GM19240 (cell line): ENCODE data around the gene EPS8L1.

Experiments used
- DNase-seq: peaks from one replicate; pipeline ENCODE4 v3.0.0; 2011; ENCODE audit warnings: low spot score; ENCODE audit not compliant: insufficient read length

EPS8L1 gene

GRCh38 chr19:55080121-55080967 is 4.7 kb downstream of the EPS8L1 start:
- DNase-seq, result no peak

GRCh38 chr19:55080968-55081769 is 5.5 kb downstream of the EPS8L1 start:
- DNase-seq, result peak; percentile 79

DNA sequence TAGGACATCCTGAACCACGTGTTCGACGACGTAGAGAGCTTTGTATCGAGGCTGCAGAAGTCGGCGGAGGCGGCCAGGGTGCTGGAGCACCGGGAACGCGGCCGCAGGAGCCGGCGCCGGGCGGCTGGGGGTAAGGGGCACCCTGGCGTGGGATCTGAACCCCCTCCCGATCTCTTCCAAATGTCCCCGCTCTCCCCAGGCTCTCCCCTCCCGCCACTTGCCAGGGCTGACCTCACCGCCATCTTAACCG is 6.0 kb downstream of the EPS8L1 start:
- no peak for DNase-seq

DNA sequence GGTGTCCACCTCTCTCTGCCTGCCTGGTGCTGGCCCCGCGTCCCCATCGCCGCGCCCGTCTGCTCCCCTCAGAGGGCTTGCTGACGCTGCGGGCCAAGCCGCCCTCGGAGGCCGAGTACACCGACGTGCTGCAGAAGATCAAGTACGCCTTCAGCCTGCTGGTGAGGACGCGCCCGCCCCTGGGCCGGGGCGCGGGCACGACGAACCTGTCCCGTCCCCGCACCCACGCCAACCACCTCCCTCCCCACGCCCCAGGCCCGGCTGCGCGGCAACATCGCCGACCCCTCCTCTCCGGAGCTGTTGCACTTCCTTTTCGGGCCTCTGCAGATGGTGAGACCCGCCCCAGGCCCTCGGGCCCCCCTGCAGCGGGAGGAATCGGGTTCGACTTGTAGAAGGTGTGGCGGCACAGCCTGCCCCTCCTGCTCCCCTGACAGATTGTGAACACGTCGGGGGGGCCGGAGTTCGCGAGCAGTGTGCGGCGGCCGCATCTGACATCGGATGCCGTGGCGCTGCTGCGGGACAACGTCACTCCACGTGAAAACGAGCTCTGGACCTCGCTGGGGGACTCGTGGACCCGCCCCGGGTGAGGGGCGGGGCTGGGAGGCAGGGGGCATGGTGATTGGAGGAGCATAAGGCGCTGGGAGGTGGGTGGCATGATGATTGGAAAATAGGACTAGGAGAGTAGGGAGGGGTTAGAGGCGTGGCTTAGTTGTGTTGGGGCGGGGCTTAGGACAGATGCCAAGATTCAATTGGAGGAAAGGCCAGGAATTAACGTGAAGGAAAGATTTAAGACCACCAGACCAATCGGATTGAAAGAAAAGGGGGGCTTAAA is 6.6 kb downstream of the EPS8L1 start:
- DNase-seq, result peak; percentile 0

DNA sequence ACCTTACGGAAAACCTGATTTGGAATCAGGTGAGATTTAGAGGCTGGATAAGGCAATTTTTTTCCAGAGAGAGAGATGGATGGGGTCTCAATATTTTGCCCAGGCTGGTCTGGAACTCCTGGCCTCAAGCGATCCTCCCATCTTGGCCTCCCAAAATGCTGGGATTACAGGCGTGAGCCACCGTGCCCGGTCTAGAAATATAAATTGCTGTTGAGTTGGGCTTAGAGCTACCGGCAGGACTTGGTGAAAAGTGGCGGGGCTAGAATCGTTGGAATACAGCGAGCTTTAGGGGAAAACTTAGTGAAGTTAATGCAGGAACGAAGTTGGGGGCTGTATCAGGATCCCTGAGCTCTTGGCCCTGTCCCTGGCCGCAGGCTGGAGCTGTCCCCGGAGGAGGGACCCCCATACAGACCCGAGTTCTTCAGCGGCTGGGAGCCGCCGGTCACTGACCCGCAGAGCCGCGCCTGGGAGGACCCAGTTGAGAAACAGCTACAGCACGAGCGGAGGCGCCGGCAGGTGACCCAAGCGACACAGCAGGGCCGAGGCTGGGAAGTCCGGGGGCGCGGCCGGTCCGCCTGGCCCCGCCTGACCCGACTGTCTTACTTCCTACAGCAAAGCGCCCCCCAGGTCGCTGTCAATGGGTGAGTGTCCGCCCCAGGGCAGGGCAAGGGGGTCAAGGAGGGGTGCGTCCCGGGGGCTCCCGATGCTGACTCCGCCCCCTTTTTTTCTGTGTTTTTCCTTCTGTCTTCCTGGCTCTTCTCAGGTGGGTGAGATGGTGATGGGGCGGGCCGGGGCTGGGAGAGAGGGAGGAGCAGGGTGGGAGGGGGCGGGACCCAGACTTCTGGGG is 7.6 kb downstream of the EPS8L1 start:
- peak; percentile 0 for DNase-seq

DNA sequence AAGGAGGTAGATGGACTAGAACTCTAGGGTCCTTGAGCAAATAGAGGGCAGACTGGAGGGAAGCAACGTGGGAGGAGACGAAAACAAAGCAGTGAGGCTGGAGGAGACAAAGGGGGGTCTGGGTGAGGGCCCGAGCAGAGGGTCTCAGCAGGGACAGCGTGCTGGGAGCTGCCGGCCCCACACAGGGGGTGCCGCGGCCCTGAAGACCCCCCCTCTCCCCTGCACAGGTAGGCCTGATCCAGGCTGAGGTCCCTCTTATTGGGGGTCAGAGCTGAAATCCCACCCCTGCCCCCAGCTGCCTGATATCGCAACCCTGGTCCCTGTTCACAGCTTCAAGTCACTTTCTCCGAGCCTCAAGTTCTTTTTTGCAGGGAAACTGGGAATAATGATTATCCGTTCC is 8.7 kb downstream of the EPS8L1 start:
- peak; percentile 0 for DNase-seq

- DNase-seq, result peak; percentile 4
These were observed 10.4 kb downstream of the EPS8L1 start for GRCh38 chr19:55085923-55086715.

DNA sequence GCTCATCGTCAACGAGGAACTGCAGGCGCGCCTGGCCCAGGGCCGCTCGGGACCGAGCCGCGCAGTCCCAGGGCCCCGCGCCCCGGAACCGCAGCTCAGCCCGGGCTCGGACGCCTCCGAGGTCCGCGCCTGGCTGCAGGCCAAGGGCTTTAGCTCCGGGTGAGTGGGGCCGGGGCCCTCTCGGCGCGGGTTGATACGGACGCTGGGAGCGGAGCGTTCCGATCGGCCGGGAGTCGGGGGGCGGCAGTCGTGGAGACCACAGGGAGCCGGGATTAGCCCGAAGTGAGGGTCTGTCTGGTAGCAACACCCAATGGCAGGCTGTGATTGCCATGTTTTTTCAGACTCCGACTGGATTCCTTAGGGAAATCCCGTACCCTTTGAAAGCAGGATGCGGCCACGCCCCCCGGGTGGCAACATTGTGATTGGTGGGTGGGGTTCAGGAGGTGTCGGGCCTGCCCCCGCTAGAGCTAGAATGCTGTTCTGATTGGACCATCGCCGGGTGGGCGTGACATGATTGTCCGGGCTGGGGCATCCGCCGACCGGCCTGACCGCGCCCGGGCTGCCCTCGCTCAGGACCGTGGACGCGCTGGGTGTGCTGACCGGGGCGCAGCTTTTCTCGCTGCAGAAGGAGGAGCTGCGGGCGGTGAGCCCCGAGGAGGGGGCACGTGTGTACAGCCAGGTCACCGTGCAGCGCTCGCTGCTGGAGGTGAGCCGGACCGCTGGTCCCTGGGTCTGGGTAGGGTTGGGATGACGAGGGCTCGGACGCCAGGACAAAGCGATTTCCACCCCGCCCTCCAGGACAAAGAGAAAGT is 11.3 kb downstream of the EPS8L1 start:
- peak; percentile 8 for DNase-seq

GRCh38 chr19:55087542-55087901 is 11.9 kb downstream of the EPS8L1 start:
- DNase-seq, result no peak

- no peak for DNase-seq
These were observed 12.4 kb downstream of the EPS8L1 start for GRCh38 chr19:55088021-55088451.

DNA sequence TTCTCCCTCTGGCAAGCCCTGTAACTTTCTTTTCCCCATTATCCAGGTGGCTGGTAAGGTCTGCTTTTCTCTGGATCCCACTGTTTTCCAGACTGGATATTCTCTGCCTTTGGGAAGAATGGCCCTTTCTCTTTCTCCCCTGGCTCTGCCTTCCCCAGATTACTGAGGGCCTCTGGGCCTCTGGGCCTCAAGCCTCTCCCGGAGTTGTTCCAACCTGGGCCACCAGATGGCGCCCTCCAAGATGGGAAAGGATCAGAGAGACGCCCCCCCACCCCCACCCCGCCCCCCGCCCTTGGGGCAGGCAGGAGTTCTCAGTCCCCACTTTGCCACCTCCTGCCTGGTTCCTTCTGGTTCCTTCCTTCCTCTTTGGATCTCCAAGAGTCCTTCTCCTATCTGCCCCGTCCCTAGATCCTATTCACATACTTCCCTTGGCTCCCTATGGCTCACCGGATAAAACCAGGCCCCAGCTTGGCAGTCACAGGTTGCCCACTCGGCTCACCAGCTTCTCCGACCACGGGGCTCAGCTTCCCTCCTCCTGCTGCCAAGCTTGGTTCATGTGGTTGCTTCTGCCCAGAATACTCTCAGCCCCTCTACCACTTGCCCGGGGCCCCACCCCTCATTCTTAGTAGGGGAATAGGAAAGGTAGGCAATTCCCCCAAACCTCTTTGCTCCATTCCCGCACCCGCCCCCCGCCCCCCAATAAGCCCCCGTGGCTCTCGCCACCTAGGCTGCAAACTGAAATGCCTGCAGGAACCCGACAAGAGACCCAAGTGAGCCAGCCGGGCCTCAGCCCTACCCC is 13.1 kb downstream of the EPS8L1 start:
- peak; percentile 84 for DNase-seq

DNA sequence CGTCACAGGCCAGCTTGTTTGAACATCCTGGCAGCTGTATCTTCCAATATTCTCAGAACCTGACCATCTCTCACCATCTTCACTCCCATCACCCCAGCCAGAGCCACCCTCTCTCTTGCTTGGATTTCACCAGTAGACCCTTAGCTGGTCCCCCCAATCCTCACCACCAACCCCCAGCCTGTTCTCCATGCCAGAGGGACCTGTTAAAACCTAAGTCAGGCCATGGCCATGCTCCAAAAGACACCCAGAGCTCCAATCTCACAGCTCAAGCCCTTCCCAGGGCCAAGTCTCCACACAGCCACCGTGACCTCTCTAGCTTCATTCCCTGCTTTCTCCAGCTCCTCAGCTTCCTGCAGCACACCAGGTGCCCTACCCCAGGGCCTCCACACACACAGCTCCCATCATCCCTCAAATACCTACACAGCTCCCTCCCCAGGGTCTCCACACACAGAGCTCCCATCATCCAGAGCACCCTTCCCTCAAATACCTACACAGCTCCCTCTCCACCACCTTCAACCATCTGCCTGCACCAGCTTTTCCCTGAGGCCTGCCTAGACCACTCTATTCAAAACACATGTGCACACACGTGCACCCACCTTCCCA is 13.8 kb downstream of the EPS8L1 start:
- no peak for DNase-seq

GRCh38 chr19:55090564-55090963 is 14.9 kb downstream of the EPS8L1 start:
- no peak for DNase-seq

- no peak for DNase-seq
These were observed 15.6 kb downstream of the EPS8L1 start for GRCh38 chr19:55091126-55091910.

- no peak for DNase-seq
These were observed 16.3 kb downstream of the EPS8L1 start for GRCh38 chr19:55091955-55092354.

- DNase-seq, result no peak
These were observed 17.0 kb downstream of the EPS8L1 start for GRCh38 chr19:55092423-55093318.
